ENCODE results near the gene CUL4B.

- no peak for TF ChIP-seq CTCF (IDR thresholded peaks at IDR 0.05; ENCODE audit: low read depth, low read length)
- no peak for TF ChIP-seq EZH2phosphoT487 (IDR thresholded peaks at IDR 0.05; ENCODE audit: low read depth)
Measured at GRCh38 chrX:120504569-120504968, 56.2 kb downstream of the CUL4B start.

All from OCI-LY3 (cell line).